ENCODE measurements around the gene ADCY5.

DNA sequence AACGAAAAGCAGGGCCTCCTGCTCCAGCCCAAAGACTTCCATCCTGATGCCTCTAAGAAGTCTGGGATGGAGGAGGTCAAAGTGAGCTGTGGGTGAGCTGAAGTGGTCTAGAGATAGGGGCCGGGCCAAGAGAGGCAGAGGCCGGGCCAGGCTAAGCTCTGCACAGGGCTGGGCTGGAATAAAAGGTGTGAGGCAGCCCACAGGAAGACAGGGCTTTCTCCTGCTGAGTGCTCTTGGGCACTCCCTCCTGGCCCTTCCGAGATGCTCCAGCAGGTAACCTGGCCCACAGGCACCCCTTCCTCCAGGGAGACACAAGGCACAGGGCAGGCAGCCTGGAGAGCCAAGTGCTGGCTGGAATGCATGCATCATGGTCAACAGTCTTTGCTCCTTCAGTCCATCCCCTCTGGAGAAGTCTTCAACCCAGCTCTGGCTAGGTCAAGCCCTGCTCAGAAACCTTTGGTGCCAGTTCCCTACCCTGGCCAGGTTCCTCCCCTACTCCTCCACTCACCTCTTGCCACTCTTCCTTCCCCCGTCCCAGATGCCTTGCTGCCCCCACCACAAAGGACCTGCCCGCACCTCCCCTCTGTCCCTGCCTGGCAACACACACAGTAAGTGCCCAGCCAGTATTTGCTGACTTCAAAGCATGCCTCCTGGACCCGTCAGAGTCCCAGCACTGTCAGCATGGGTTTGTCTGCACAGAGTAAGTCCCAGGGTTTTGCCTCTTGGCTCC lies 153.6 kb downstream of the ADCY5 start:
- TF ChIP-seq, protein P1, sequence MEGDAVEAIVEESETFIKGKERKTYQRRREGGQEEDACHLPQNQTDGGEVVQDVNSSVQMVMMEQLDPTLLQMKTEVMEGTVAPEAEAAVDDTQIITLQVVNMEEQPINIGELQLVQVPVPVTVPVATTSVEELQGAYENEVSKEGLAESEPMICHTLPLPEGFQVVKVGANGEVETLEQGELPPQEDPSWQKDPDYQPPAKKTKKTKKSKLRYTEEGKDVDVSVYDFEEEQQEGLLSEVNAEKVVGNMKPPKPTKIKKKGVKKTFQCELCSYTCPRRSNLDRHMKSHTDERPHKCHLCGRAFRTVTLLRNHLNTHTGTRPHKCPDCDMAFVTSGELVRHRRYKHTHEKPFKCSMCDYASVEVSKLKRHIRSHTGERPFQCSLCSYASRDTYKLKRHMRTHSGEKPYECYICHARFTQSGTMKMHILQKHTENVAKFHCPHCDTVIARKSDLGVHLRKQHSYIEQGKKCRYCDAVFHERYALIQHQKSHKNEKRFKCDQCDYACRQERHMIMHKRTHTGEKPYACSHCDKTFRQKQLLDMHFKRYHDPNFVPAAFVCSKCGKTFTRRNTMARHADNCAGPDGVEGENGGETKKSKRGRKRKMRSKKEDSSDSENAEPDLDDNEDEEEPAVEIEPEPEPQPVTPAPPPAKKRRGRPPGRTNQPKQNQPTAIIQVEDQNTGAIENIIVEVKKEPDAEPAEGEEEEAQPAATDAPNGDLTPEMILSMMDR (IDR thresholded peaks at IDR 0.05 in 8 of 11, conservative IDR thresholded peaks at IDR 0.05 in 3 of 11) = no peak
- TF ChIP-seq POLR2A (IDR thresholded peaks at IDR 0.05) (no peak), POLR2AphosphoS5 (IDR thresholded peaks at IDR 0.05) (no peak)

Data from spleen (tissue), 7 donors.